Measurements from ENCODE around the gene IFRD1.
"Not testable (repeated sequence)": the region's sequence is repeated elsewhere in the genome, so short reads cannot be mapped to it uniquely, and the experiment has no call there.

Gene IFRD1

GRCh38 chr7:112492186-112492585 lies 41.9 kb downstream of the IFRD1 start:
- DNase-seq, result no peak

- no peak for DNase-seq
Observed at GRCh38 chr7:112494656-112495055, 44.4 kb downstream of the IFRD1 start.

GRCh38 chr7:112495156-112495788 lies 45.0 kb downstream of the IFRD1 start:
- DNase-seq, result no peak

- DNase-seq, result peak; percentile 30 to 34
Observed at GRCh38 chr7:112495810-112496462, 45.7 kb downstream of the IFRD1 start.

- DNase-seq, result no peak
Observed at GRCh38 chr7:112497481-112497880, 47.2 kb downstream of the IFRD1 start.

GRCh38 chr7:112500619-112501018 lies 50.4 kb downstream of the IFRD1 start:
- DNase-seq, result no peak

GRCh38 chr7:112501801-112502503 lies 51.7 kb downstream of the IFRD1 start:
- no peak for DNase-seq

GRCh38 chr7:112502700-112503099 lies 52.4 kb downstream of the IFRD1 start:
- no peak for DNase-seq

GRCh38 chr7:112503361-112503972 lies 53.2 kb downstream of the IFRD1 start:
- no peak for DNase-seq

GRCh38 chr7:112504093-112504695 lies 53.9 kb downstream of the IFRD1 start:
- DNase-seq, result no peak

GRCh38 chr7:112505495-112505894 lies 55.2 kb downstream of the IFRD1 start:
- no peak for DNase-seq

- DNase-seq, result no peak
Observed at GRCh38 chr7:112508404-112508803, 58.1 kb downstream of the IFRD1 start.

- no peak for DNase-seq
Observed at GRCh38 chr7:112509402-112509801, 59.1 kb downstream of the IFRD1 start.

- DNase-seq, result peak; percentile 11 to 12
Observed at GRCh38 chr7:112510001-112510742, 59.9 kb downstream of the IFRD1 start.

- DNase-seq, result no peak
Observed at GRCh38 chr7:112510743-112511110, 60.5 kb downstream of the IFRD1 start.

- no peak for DNase-seq
Observed at GRCh38 chr7:112511451-112512202, 61.4 kb downstream of the IFRD1 start.

- DNase-seq, result no peak
Observed at GRCh38 chr7:112512451-112513210, 62.4 kb downstream of the IFRD1 start.

GRCh38 chr7:112515989-112516388 lies 65.7 kb downstream of the IFRD1 start:
- no peak for DNase-seq

- DNase-seq, result not testable (repeated sequence)
Observed at GRCh38 chr7:112516418-112516817, 66.2 kb downstream of the IFRD1 start.

- DNase-seq, result no peak
Observed at GRCh38 chr7:112517487-112517886, 67.2 kb downstream of the IFRD1 start.

- no peak for DNase-seq
Observed at GRCh38 chr7:112520787-112521186, 70.5 kb downstream of the IFRD1 start.

Measured in CD4-positive, alpha-beta T cell treated with Interleukin-4 for 1 hour (primary cell).